Mucosa of descending colon (tissue), 3 donors: ENCODE measurements around the gene RSPH3. TPM values are rescaled to one million over a fixed set of nuclear protein-coding genes. Genes with fewer than 3 reads are reported as not detected.

Experiments used
- ATAC-seq: fragments of 200-7000 bp; cut with Tn5 transposase; one replicate; pipeline ENCODE4 v1.9.1; 2020; ENCODE audit warnings: mild to moderate bottlenecking, moderate library complexity
- DNase-seq, 3 donors: peaks; one replicate each; pipeline ENCODE4 v3.0.0-alpha.2; 2020
- H3K36me3 ChIP-seq: fragments of 200-600 bp; one replicate; pipeline ENCODE4 v1.8.0; 2021; ENCODE audit warnings: low read depth, mild to moderate bottlenecking
- H3K4me1 ChIP-seq: fragments of 200-600 bp; one replicate; pipeline ENCODE4 v1.8.0; 2021; ENCODE audit warnings: low read depth, mild to moderate bottlenecking
- H3K4me3 ChIP-seq: fragments of 200-600 bp; one replicate; pipeline ENCODE4 v1.8.0; 2021; ENCODE audit warnings: mild to moderate bottlenecking
- H3K9me3 ChIP-seq: fragments of 200-600 bp; one replicate; pipeline ENCODE4 v1.8.0; 2021; ENCODE audit warnings: mild to moderate bottlenecking
- CTCF ChIP-seq: fragments of 200-600 bp; IDR thresholded peaks from one replicate; pipeline ENCODE4 v1.8.0; 2022; ENCODE audit warnings: antibody characterized with exemption, mild to moderate bottlenecking
- intact Hi-C, 2 donors: fragments of 100-400 bp; cut with DNase I in 1 of 2; cut with micrococcal nuclease in 1 of 2; formaldehyde crosslinking; loops; one replicate each; pipeline versions ENCODE4 v1.11.0 to v1.11.1; 2022; cut with DNase I, micrococcal nuclease
- total RNA-seq, 3 donors: library from RNA; stranded (reverse); fragmentation: NEBNext Ultra II Directional in 2 of 3; extraction: Animal tissue kit (Norgen Biotek cat#: 25700) in 2 of 3; gene quantifications; one replicate each; pipeline versions ENCODE4 v1.2.1 to v1.2.4, GENCODE V29; 2021 to 2023
- donor health status: DM: no; HTN: no; CAD: no; lungs with moderate emphysema.
- donor health status: DM: no; HTN: no; CAD: no.
- donor health status: DM: no; HTN: yes; CAD: no.

The RSPH3 gene
- total RNA-seq, 3 donors from 2014 or later: 17.3 to 23.1 (median 18.6) TPM

GRCh38 chr6:158963020-158963808 is 36.8 kb downstream of the RSPH3 start:
- Histone ChIP-seq H3K36me3 (no peaks in the 10 kb centered on the region), H3K4me3 (no peak overlapping the region), H3K4me1 (peaks cover 8% of the 10 kb centered on the region), H3K9me3 (no peaks in the 10 kb centered on the region)
- intact Hi-C loops: no loop called here
- DNase-seq: no peak
- no peak for ATAC-seq
- TF ChIP-seq CTCF: no peak

GRCh38 chr6:158962371-158962770 is 37.6 kb downstream of the RSPH3 start:
- no peak for DNase-seq
- intact Hi-C loops: no loop called here
- Histone ChIP-seq H3K36me3 (no peaks in the 10 kb centered on the region), H3K9me3 (no peaks in the 10 kb centered on the region), H3K4me3 (no peak overlapping the region), H3K4me1 (peaks cover 8% of the 10 kb centered on the region)
- no peak for ATAC-seq
- TF ChIP-seq CTCF: no peak

- no peak for DNase-seq
- no peak for ATAC-seq
- Histone ChIP-seq H3K4me1 (peaks cover 8% of the 10 kb centered on the region), H3K36me3 (no peaks in the 10 kb centered on the region), H3K9me3 (no peaks in the 10 kb centered on the region), H3K4me3 (no peak overlapping the region)
- intact Hi-C loops: no loop called here
- TF ChIP-seq CTCF: no peak
Measured at GRCh38 chr6:158960026-158960425, 40.0 kb downstream of the RSPH3 start.

- Histone ChIP-seq H3K4me1 (peaks cover 8% of the 10 kb centered on the region), H3K36me3 (no peaks in the 10 kb centered on the region), H3K4me3 (no peak overlapping the region), H3K9me3 (no peaks in the 10 kb centered on the region)
- DNase-seq: no peak
- no peak for TF ChIP-seq CTCF
- intact Hi-C loops: no loop called here
- no peak for ATAC-seq
Measured at GRCh38 chr6:158959552-158959951, 40.5 kb downstream of the RSPH3 start.

GRCh38 chr6:158958504-158959386 is 41.3 kb downstream of the RSPH3 start:
- Histone ChIP-seq H3K9me3 (no peaks in the 10 kb centered on the region), H3K4me3 (no peak overlapping the region), H3K36me3 (no peaks in the 10 kb centered on the region), H3K4me1 (peaks cover 8% of the 10 kb centered on the region)
- intact Hi-C loops: no loop called here
- ATAC-seq: peak; percentile 69
- TF ChIP-seq CTCF: no peak
- peak in 1 of 3 donors; percentile 25 for DNase-seq
